AG09319 (cell line): Measurements from ENCODE around the gene ZNF385A.

Experiments used
- DNase-seq: peaks from one replicate; pipeline ENCODE4 v3.0.0-alpha.2; 2010; ENCODE audit warnings: low read depth; ENCODE audit errors: extremely low read depth
- TF ChIP-seq, protein P1 (sequence below): IDR thresholded peaks from 2 replicates; pipeline ENCODE4 v1.5.1; 2011; ENCODE audit warnings: low read depth, mild to moderate bottlenecking, inconsistent platforms, low read length, moderate library complexity

The ZNF385A gene

DNA sequence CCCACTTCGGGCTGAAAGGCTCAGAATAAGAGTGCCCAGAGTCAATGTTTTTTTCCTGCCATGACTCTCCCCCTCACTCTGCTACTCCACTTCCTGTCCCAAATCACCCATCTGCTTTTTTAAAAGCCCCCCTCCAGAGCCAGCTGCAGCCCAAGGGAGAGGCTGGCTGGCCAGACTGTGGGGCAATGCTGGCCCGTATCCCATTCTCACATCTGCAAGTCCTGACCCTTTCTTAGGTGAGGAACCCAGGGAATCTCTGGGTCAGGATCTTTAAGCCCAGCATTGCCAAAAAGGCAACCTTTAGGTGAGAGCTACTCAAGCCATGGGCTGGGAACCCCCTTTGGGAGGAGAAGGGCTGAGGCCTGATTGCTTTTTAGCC is 36.2 kb upstream of the ZNF385A start:
- DNase-seq = no peak
- TF ChIP-seq, protein P1, sequence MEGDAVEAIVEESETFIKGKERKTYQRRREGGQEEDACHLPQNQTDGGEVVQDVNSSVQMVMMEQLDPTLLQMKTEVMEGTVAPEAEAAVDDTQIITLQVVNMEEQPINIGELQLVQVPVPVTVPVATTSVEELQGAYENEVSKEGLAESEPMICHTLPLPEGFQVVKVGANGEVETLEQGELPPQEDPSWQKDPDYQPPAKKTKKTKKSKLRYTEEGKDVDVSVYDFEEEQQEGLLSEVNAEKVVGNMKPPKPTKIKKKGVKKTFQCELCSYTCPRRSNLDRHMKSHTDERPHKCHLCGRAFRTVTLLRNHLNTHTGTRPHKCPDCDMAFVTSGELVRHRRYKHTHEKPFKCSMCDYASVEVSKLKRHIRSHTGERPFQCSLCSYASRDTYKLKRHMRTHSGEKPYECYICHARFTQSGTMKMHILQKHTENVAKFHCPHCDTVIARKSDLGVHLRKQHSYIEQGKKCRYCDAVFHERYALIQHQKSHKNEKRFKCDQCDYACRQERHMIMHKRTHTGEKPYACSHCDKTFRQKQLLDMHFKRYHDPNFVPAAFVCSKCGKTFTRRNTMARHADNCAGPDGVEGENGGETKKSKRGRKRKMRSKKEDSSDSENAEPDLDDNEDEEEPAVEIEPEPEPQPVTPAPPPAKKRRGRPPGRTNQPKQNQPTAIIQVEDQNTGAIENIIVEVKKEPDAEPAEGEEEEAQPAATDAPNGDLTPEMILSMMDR = no peak

DNA sequence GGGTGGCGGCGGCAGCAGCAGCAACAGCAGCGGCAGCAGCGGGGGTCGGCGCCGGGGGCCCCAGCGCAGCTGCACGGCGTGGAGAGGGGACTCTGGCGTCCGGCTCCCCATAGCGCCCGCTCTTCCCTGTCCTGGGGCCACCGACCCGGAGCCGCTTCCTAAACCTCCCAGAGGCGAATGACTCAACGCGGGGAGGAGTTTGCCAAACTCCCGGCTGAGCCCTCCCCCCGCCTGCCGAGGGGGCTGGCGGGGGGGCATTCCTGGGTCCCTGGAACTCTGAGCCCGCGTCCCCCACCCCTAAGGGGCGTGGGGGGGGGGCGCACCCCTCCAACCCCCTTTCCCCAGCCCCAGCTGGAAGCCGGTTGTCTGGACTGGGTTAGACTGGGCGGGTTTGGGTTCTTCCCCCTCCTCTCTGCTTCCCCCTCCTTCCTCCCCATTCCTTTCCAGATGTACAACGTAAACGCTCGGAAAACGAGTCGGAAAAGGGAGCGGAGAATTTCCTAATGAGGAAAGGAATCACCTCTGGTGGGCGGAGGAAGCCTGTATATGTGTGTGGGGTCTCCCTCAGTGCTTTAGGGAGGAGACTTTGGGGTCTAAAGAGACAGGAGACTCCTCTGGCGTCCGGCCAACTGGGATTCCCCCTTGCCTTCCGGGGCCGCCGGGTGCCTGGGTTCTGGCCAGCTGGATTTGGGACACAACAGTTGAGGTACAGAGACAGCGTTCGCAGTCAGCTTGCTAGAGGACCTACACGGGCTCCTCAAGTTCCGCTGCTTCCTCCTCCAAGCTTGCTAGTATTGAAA is 34.8 kb upstream of the ZNF385A start, which contains the start of gene ITGA5:
Gene ITGA5 (minus strand): TSS at position 179 of the 800 bp plus-strand sequence. CDS start 68 bp downstream, at position 111.
- DNase-seq = no peak
- TF ChIP-seq, protein P1 = no peak

DNA sequence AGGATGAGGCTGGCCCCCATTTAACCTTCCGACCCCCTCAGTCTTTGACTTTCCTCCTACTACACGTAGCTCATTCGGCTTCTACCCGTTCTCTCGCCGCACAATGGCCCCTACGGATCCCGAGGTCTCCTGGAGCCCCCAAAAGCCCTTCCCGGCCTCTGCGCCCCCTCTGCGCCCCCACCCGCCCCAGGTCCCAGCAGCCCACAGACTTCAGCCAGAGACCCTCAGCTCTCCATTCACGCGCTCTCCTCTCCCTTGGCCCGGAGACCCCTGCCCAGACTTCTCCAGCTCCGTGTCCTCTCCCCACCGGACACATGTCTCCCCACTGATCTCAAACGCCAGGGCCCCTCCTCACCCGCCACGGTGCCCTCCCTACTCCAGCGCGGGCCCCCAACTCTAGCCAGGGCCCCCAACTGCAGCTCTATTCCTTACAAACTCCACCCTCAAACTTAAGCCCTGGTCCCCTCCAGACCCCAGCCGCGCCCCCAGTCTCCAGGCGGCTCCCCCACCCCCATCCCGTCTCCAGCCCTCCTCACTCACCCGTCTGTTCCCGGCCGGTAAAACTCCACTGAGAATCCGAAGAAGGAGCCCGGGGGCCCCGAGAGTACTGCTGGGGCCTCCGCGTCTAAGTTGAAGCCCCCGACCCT is 34.0 kb upstream of the ZNF385A start:
- TF ChIP-seq, protein P1 = no peak
- no peak for DNase-seq

DNA sequence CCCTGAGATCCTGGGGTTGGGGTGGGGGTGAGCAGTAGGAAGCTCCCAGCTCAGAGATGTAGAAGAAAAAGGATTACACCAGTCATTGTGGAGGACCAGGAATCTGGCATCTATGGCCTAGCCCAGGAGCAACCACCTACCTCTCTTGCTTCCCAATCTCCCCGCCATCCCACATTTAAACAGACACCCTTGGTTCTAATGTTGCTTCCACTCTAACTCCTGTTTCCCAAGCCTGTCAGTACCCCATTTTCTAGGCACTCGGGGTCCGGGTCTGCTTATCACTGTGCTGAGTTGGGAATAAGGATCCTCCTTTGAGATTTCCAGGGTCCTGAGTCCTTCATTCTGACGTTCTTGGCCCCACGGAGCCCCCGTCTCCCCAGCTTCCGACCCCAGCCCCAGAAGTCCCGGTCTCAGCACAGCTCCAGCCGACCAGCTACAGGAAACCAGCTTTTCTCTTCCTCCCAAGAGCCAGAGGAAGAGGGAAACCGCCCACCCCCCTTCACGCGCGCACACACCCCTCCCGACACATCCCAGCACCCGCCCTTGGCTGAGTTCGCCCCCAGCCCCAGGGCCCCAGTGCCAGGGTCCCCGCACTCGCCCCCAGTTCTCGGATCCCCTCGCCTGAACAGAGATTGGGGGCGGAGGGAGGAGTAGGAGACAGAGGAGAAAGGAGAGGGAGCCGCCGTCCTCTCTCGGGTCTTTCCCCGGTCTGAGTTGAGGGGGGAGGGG is 33.3 kb upstream of the ZNF385A start:
- DNase-seq = no peak
- TF ChIP-seq, protein P1 = no peak

DNA sequence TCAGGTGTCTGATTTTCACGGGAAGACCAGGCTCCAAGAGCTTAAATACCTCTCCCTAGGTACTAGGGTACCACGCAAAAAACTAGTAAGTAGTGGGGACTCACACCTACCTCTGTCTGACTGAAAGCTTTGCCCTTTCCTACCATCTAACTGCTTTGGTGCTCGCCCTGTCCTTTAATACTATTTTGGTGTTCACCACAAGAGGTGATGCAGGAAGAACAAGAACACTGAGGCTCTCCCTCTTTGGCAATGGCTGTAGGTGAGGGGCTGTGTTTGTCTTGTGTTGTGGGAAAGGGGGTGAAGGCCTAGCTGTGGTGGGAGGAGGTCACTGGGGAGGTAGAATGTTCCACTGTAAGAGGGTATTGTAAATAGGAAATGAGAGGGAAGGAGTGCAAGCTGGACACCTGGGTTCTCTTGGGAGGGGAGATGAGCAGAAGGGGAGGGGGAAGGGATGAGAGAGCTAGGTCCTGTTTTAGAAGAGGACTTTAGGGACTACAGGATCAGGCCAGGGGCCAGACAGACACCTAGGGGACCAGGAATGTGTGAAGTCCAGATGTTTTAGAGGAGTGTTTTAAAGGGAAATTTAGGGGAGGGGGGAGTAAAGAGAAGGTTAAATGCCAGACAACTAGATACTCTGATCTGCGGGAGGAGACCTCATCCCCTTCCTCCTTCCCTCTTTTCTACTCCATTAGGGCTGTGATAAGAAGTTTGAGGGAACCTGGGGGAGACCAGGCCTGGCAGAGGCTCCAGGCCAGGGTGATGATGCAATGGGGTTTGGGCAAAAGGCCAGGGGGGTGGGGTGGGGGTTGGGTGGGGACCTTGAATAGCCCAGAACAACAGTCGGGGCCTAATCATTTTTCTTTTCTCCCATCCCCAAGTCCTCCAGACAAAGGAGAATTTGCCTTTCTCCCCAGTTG is 32.4 kb upstream of the ZNF385A start:
- DNase-seq = no peak
- TF ChIP-seq, protein P1 = no peak

DNA sequence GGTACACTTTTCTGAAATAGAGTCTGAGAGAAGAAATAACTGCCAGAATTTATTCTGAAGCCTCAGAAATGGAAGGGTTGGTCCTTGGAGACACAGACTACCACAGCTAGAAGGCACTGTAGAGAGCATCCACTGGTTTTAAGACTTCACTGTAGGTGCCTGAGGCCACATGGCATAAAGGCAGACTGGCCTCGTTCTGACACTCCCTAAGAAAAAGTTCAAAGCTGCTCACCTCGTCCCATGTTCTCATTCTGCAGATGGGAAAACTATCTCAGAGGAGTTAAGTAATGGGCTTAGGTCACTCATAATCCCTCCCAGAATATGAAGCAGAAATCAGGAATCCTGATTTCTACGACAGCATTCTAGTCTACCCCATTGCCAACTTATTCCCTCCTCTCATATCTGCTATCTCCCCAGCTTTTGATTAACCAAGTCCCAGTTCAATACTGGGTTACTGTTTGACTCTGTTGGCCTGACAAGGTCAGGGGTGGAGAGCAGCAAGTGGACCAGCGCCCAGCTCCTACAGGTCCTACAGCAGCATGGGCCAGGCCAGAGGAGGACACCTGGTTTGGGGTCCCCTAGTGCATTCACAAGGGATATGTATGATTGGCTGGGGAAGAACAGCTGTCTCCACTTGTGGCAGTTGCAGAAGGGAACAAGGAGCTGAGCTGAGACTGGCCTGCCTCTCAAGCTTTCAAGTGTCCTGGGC is 30.8 kb upstream of the ZNF385A start:
- TF ChIP-seq, protein P1 = no peak; the same call in 1 of the 2 replicates

More for the DNA sequence above, 30.8 kb upstream of the ZNF385A start:
- no peak for DNase-seq
